Osteocyte (in vitro differentiated cells): ENCODE results near the gene SHC1. TPM values are rescaled to one million over a fixed set of nuclear protein-coding genes. Genes with fewer than 3 reads are reported as not detected.

Source experiments
- DNase-seq: peaks from one replicate; pipeline ENCODE4 v3.0.0; 2021; ENCODE audit warnings: mixed read lengths; ENCODE audit not compliant: unreplicated experiment; ENCODE audit errors: extremely low spot score
- H3K27ac Mint-ChIP-seq: one replicate; pipeline ENCODE4 v1.8.0; 2021; ENCODE audit warnings: mild to moderate bottlenecking, mixed read lengths; ENCODE audit not compliant: unreplicated experiment
- H3K27me3 Mint-ChIP-seq: one replicate; pipeline ENCODE4 v1.8.0; 2021; ENCODE audit warnings: mixed read lengths; ENCODE audit not compliant: unreplicated experiment
- H3K36me3 Mint-ChIP-seq: one replicate; pipeline ENCODE4 v1.8.0; 2021; ENCODE audit warnings: mixed read lengths; ENCODE audit not compliant: unreplicated experiment
- H3K4me1 Mint-ChIP-seq: one replicate; pipeline ENCODE4 v1.8.0; 2021; ENCODE audit warnings: mixed read lengths; ENCODE audit not compliant: unreplicated experiment
- H3K4me3 Mint-ChIP-seq: one replicate; pipeline ENCODE4 v1.8.0; 2021; ENCODE audit warnings: mild to moderate bottlenecking, moderate library complexity, mixed read lengths; ENCODE audit not compliant: unreplicated experiment
- H3K9me3 Mint-ChIP-seq: one replicate; pipeline ENCODE4 v1.8.0; 2021; ENCODE audit warnings: mixed read lengths; ENCODE audit not compliant: unreplicated experiment
- total RNA-seq: library from RNA; stranded (reverse); gene quantifications from 2 replicates; pipeline ENCODE4 v1.2.1, GENCODE V29; 2021
- TF ChIP-seq, protein P1 (sequence below): fragments of 200-600 bp; sonication (generic); IDR thresholded peaks from 2 replicates; pipeline ENCODE4 v1.5.0; 2021; ENCODE audit warnings: antibody characterized with exemption, mild to moderate bottlenecking, moderate library complexity

Gene SHC1
- total RNA-seq, 1 donor from 2014 or later, result 239 TPM

DNA sequence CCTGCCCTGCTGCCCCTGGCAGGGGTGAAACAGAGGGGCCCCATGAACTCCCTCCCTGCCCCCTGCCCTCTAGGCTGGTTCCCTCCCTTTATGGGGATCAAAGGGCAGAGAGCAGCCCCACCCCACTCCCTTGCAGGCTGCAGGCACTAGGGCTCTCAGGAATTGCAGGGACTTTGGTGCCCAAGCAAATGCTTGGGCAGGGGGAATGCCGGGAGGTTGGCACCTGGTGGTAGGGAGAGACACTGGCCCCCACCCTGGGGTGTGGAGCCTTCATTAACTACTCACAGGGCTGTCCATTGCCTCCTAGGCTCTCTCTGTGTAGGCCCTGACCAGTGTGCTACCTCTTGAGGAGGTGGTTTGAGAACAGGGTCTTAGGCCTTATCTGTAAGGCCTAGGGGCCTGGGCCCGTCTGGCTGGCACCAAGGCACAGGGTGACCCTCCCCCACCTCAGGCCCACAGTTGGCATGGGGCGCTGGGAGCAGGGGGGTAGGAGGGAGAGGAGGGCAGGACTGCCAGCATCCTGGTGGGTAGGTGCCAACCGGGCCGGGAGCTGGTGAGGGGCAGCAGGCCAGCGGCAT lies 36.8 kb upstream of the SHC1 start:
- Mint-ChIP-seq H3K9me3 (no peaks in the 10 kb centered on the region), H3K27me3 (no peaks in the 10 kb centered on the region), H3K4me1 (peaks cover 29% of the 10 kb centered on the region), H3K4me3 (no peak overlapping the region), H3K36me3 (peaks cover 2% of the 10 kb centered on the region), H3K27ac (no peak overlapping the region)
- TF ChIP-seq, protein P1, sequence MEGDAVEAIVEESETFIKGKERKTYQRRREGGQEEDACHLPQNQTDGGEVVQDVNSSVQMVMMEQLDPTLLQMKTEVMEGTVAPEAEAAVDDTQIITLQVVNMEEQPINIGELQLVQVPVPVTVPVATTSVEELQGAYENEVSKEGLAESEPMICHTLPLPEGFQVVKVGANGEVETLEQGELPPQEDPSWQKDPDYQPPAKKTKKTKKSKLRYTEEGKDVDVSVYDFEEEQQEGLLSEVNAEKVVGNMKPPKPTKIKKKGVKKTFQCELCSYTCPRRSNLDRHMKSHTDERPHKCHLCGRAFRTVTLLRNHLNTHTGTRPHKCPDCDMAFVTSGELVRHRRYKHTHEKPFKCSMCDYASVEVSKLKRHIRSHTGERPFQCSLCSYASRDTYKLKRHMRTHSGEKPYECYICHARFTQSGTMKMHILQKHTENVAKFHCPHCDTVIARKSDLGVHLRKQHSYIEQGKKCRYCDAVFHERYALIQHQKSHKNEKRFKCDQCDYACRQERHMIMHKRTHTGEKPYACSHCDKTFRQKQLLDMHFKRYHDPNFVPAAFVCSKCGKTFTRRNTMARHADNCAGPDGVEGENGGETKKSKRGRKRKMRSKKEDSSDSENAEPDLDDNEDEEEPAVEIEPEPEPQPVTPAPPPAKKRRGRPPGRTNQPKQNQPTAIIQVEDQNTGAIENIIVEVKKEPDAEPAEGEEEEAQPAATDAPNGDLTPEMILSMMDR, result no peak
- DNase-seq, result no peak

DNA sequence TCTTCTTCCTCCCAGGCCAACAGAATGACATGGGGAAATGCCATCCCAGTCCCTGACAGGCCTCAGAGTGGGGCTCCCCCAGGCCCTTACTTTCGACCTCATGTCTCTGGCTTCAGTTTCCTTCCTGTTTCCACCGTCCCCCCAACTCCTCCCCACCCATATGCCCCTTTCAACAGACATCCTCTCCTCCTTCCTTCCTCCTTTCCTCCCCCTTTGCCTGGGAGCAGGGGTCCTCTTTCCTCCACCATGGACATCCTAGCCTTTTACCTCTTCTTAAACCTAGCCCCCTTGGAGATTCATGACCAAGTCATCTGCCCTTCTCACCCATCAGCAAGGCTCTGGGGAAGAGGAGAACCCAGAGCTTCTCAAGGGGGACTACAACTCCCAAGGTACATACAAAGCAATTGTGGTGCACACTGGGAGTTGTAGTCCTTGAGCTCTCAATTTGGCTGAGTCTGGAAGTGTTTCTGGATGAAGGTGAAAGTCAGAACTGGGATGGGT lies 36.1 kb upstream of the SHC1 start:
- Mint-ChIP-seq H3K36me3 (peaks cover 2% of the 10 kb centered on the region), H3K27ac (peak overlapping the region; percentile 41), H3K4me3 (no peak overlapping the region), H3K27me3 (no peaks in the 10 kb centered on the region), H3K4me1 (peaks cover 26% of the 10 kb centered on the region), H3K9me3 (no peaks in the 10 kb centered on the region)
- no peak for DNase-seq
- TF ChIP-seq, protein P1, result no peak

DNA sequence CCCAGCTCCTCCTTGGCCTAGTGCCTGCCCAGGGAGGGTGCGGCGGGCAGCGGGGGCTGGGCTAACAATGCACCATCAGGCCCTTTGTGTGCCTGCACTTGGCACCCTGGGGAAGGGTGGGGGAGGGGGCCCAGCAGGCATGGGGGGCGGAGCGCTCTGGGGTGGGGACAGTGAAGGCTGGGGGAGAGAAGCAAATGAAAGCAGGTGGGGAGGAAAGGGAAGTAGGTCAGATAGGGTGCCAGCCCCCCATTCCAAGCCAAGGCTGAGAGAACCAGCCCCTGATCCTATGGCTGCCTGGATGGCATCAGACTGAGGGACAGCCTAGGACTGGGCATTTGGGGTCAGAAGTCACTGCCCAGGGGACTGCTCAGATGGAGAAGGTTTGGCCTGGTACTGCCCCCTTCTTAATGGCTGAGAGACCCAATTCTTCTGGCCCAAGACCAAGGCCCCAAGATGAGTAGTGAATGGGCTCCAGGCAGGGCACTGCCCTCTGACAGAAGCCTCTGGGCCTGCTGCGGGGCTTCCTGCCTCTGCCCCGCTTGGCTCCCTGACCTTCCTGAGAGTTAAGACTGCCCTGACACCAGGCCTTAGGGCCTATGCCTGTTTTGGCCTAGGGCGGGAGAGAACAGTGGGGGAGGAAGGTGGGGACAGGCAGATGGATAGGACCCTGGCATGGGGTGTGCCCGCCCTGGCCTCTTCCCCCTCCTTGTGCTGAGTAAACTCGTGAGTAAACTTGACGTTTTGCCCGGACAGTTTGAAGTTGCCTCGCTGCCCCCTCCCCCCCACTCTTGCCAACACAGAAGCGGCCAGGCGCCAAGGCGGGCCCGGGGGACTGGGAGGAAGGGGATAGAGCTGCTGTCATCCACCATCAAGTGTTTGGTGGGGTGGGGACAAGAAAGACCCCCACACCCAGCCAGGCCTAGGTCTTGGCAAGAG lies 34.8 kb upstream of the SHC1 start:
- no peaks in the 10 kb centered on the region for H3K27me3 Mint-ChIP-seq
- H3K27ac Mint-ChIP-seq, result peak overlapping the region; percentile 63
- H3K9me3 Mint-ChIP-seq, result no peaks in the 10 kb centered on the region
- peaks cover 2% of the 10 kb centered on the region for H3K36me3 Mint-ChIP-seq
- H3K4me3 Mint-ChIP-seq, result no peak overlapping the region
- peaks cover 24% of the 10 kb centered on the region for H3K4me1 Mint-ChIP-seq
- TF ChIP-seq, protein P1, result no peak
- no peak for DNase-seq

DNA sequence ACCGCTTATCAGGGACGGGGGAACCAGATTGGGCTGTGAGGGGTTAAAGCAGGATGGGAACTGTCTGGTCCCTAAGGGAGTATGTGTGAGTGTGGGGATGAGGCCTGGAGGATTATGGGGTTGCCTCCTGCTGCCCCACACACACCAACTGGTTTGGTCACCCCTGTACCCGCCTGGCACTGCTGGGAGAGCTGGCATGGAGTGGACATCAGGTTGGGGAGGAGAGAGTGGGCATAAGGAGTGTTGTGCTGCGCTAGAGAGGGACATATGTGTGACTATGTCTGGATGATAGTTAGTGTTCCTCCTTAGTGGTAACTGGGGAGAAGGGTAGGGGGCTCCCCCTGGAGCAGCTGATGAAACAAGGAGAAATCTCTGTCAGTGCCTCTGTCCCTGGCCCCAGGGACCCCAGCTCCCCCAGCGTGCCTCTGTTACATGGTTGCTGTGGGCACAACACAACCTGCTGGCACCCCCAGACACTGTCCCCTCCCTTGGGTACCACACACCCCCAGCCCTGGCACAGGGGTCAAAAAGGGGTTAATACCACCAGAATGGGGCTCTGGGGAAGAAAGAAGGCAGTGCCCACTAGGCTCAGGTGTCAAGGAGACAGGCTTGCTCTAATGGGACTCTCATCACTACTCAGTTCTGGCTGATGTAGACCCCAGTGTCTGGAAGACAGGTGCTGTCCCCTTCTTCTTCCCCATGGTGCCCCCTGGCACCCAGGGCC lies 34.0 kb upstream of the SHC1 start:
- peak overlapping the region; percentile 91 for H3K4me3 Mint-ChIP-seq
- peak overlapping the region; percentile 96 for H3K27ac Mint-ChIP-seq
- H3K4me1 Mint-ChIP-seq, result peaks cover 28% of the 10 kb centered on the region
- no peaks in the 10 kb centered on the region for H3K36me3 Mint-ChIP-seq
- TF ChIP-seq, protein P1, result no peak
- H3K27me3 Mint-ChIP-seq, result no peaks in the 10 kb centered on the region
- H3K9me3 Mint-ChIP-seq, result no peaks in the 10 kb centered on the region
- no peak for DNase-seq
